Measurements from ENCODE around the gene GPA33.
"Not testable (repeated sequence)": the region's sequence is repeated elsewhere in the genome, so short reads cannot be mapped to it uniquely, and the experiment has no call there.

Gene GPA33

DNA sequence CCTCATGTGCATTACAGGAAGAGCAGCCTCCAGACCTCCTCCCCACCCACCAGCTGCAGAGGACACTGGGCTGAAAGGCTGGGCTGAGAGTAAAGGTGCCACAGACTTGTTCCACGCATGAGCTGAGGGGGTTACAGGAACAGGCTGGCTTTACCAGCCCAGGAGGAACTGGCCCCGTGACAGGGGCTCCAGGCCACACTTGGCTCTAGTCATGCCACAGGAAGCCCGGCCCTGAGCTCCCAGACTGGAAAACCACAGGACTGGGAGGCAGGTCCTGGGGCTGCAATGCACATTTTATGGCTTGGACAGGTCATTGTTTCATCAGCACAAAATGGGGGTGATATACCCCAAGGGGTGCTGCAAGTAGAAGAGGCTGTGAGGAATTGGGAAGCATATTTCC, 35.6 kb downstream of the GPA33 start:
- no peak for DNase-seq

DNA sequence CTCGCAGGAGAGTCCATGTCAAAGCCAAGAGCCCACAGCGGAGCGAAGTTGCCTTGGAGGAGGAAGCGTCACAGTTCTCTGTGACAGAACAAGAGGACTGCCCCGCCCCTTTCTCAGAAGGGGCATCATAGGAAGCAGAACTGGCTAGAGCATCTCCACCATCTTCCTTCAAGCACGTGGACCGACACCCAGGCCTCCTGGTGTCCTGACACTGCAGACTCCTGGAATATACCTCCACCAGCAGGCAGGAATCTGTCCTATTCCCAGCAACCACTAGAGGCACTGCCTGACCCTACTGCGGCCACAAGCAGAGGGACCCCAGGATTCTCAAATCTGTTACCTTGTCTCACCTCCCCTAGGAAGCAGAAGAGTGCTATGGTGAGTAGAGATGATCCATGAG, 37.8 kb downstream of the GPA33 start:
- DNase-seq = no peak

DNA sequence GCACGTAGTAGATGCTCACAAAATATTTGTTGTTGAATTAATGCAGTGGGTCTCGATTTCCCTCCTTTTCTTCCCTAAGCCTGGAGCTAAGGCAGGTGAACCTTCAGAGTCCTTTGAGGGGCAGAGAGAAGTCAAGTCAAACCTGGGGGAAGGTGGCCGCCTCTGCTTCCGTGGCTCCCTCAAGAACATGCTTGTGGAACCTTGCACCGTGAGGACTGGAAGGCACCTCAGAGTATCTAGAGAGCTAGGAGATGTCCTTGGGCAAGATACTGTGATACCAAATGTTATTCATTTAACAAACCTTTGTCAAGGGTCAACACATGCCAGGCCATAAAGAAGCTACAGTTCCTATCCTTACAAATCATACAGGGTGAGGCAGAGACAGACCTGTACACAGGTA, 38.3 kb downstream of the GPA33 start:
- DNase-seq = no peak

DNA sequence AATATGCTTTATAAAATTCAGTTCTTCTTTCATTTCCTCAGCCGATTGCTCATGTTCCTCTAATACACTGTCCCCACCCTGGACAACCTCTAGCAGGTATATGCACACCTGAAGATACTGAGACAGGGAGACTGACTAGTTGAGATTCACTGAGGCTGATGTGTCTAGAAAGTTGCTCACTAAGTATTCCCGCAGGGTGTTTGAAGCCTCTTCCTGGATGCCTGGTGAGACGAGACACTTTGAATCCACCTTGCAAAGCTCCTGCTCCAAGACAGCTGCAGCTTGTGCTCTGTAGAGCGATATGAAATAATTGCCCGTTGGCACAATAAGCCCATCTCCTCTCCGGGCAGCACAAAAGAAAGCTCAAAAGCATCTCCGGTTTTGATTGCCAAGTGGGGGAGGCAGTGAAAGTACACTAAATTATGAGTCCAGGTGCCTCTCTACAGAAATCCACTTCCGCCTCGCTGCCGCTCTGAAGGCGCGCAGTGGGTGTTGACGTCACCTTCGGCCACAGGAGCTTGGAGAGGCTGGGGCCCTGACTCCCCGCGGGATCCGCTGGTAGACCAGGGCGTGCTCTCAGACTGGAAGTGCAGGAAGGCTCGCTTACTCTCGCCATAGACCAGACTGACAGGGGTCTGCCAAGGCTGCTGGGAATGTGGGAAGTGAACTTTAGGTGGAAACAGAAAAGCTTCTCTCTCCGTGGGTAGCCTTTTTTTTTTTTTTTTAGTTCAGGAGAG, 46.3 kb downstream of the GPA33 start:
- DNase-seq = peak; percentile 79

DNA sequence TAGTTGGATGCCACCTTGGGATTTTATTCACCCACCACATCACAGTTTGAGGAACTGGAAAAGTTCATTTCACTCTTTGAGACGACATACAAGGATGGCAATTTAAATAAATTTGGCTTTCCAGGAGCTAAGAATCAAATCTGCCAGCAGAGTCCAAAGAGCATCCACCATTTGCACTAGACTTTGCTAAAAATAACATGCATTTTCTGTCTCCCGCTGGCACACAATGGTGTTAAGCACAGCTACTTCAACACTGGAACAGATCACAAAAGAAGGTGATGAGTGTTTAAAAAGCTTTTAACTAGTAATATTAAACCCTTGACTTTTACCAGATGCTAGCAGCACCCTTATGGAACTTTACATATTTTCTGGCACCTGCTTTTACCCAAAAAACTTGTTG, 56.5 kb downstream of the GPA33 start:
- no peak for DNase-seq

DNA sequence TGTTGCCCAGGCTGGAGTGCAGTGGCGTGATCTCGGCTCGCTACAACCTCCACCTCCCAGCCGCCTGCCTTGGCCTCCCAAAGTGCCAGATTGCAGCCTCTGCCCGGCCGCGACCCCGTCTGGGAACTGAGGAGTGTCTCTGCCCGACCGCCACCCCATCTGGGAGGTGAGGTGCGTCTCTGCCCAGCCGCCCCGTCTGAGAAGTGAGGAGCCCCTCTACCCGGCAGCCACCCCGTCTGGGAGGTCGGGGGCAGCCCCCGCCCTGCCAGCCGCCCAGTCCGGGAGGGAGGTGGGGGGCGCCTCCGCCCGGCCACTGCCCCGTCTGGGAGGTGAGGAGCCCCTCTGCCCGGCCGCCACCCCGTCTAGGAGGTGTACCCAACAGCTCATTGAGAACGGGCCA, 60.6 kb downstream of the GPA33 start:
- DNase-seq = not testable (repeated sequence)

DNA sequence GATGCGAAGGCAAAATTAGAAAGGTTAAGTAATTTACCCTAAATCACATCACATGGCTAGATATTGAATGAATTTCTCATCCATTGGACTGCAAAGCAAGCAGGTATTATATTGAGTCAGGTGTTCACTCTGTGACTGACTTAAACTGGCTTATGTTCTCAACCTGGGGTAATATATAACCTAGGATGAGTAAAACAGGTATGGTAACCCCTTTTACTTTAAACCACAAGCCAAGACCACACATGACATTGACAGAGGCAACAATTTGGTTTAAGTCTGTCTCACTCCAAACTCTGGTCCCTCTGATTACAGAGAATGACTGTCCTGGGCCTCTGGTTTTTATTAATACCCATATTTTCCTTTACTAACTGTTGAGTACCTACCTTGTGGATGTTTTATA, 67.8 kb downstream of the GPA33 start:
- no peak for DNase-seq

DNA sequence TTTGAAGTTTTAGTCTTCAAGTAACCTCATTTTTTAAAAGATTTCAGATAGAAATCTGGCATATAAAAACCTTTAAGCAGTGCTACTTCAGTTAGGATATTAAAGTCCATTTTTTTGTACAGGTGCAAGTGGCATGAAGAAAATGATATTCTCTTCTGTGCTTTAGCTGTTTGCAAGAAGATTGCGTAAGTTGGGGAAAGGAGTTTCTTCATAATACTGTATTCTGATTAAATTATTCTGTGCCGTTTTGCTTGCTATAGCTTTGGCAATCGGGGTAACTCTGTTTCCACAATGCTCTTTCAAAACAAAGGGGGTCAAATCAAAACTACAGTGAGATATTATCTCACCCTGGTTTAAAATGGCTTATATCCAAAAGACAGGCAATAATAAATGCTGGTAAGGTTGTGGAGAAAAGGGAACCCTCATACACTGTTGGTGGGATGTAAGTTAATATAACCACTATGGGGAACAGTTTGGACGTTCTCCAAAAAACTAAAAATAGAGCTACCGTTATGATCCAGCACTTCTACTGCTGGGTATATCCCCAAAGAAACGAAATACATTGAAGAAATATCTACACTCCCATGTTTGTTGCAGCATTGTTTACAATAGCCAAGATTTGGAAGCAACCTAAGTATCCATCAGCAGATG, 74.0 kb downstream of the GPA33 start:
- no peak for DNase-seq

DNA sequence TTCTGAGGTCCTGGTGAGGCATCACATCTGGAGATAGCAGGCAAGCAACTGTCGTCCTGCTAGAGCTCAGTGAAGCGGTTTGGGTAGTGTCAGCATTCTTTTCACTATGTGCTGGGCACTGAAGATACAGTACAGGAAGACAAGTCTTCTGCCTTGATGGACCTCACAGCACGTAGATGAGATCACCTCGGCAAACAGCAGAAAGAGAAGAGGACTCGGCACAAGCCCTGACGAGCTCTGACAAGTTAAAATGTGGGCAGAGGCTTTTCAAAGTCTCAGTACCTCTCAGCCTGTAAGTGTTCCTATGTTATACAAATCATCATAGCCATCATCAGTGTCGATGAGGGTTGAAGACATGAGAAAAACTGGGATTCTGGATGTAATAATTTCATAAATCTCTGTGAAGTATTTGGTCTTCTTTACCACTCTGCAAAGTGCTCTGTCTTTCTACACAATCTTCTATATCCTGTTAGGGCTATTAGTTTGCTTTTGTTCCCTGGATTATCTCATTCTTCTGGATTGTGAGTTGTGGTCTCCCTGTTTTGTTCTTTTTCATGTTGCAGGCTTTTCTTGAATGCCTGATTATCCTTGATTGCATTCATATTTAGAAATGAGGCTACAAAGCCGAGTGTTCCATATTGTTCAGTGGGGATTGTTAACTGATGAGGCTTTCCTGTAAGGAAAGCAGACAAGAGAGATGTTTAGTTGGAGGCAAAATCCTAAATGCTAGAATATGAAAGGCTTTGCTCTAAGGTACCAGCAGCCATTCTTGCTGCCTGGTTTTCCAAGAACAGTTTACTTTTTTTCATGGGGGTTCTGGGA, 76.9 kb downstream of the GPA33 start:
- DNase-seq = no peak

DNA sequence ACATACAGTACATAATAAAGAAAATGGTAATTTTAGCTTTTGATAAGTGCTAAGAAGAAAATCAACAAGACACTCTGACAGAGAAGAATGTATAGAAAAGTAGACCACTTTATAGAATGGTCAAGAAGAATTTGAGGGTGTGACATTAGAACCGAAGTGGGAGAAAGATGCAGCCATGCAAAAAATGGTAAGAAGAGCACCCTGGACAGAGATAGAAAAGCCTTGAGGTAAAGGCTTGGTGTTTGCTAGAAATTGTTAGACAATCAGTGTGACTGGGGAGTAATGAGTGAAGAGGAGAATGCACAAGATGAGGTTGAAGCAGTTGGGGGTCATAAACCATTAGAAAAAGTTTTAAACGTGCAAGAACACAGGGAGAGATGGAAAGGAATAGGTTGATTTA, 77.6 kb downstream of the GPA33 start:
- DNase-seq = no peak

DNA sequence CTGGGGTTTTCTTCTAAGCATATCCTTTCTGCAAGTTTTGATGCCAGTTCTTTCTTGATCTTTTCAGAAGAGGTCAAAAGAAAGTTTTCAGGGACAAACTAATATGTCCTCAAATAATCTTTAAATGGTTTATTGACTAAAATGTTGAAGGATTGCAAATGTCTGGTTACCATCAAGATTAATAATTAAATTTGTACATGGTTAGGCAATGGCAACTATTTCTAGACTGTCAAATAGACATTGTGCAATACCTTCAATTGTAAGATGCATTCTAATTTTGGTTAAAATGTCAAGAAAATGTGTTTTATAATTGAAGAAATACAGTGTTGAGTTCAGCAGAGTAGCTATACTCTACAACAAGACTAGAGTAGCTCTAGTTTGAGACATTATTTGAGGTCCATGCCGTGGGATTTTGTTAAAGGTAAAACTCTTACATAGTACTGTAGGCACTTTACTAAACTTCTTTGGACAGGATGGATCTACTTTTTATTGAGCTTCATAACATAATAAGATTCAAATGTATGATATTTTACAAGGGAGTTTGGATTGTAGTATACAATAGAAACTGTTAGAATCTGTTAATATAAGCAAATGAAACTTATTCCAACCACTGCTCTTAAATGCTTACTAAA, 78.5 kb downstream of the GPA33 start:
- DNase-seq = no peak

DNA sequence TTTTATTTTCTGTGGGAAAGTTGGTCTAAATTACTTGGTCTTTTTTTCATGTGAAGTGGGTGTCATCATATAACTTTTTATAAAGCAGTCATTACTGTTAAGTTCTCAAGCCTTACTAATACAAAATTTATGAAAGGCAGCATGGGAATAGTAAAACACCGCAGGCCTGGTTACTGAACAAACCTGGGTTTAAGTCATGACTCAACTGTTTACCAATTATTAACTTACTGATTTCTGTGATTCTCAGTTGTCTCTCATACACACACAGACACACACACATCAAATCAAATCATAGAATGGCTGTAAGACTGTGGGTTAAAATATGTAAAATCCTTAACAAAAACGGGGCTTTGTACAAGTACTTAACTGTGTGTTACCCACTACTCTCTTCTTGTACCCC, 86.5 kb downstream of the GPA33 start:
- DNase-seq = no peak

Measured in NCI-H2171 treated with DMSO at 0.1 percent for 48 hours (cell line).